Liver (tissue), 2 donors: ENCODE results near the gene KCNK13.

ENCODE experiments used
- SP1 ChIP-seq: IDR thresholded peaks from 2 replicates; pipeline ENCODE4 v1.6.1; 2018; ENCODE audit warnings: antibody characterized with exemption, mild to moderate bottlenecking
- YY1 ChIP-seq: IDR thresholded peaks from 2 replicates; pipeline ENCODE4 v1.6.1; 2016; ENCODE audit warnings: antibody characterized with exemption, mild to moderate bottlenecking
- donor health status: healthy.

DNA sequence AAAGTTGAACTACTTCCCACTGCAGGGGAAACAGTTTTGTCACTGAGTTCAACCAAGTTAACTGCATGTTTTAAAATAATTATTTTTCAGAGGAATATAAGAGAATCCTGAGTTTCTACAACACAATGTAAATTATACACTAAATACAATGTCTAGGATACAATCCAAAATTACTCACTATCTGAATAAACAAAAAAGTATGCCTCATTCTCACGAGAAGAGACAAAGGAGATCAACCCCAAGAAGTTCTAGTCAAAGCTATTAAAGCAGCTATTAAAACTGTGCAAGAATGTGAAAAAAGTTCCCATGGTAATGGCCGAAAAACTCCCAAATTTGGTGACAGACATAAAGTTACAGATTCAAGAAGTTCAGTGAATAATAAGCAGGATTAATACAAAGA lies 8.8 kb upstream of the KCNK13 start:
- TF ChIP-seq YY1, result no peak
- no peak for TF ChIP-seq SP1
